Kasumi-1 (cell line): ENCODE results near the gene ALG3.
"Not testable (repeated sequence)": the region's sequence is repeated elsewhere in the genome, so short reads cannot be mapped to it uniquely, and the experiment has no call there.

Source experiments
- DNase-seq, 2 experiments: peaks; one replicate each; lab custom pipeline; 2025; lab: John Stamatoyannopoulos, UW

Gene ALG3

GRCh38 chr3:184248454-184249411 lies at the start of gene ALG3:
Gene ALG3, minus strand, starts transcription at chr3:184248962. Its CDS starts 22 bp downstream, at chr3:184248940.
- peak; percentile 61 to 66 for DNase-seq

GRCh38 chr3:184296616-184297015 lies 47.9 kb upstream of the ALG3 start:
- no peak for DNase-seq

GRCh38 chr3:184295771-184296170 lies 47.0 kb upstream of the ALG3 start:
- DNase-seq, result no peak

GRCh38 chr3:184291738-184292445 lies 43.1 kb upstream of the ALG3 start:
- no peak for DNase-seq

- DNase-seq, result no peak
Observed at GRCh38 chr3:184291044-184291737, 42.4 kb upstream of the ALG3 start.

GRCh38 chr3:184290331-184290730 lies 41.6 kb upstream of the ALG3 start:
- DNase-seq, result no peak

GRCh38 chr3:184289426-184289938 lies 40.7 kb upstream of the ALG3 start:
- peak; percentile 68 to 72 for DNase-seq

GRCh38 chr3:184284696-184285095 lies 35.9 kb upstream of the ALG3 start:
- peak; percentile 59 to 62 for DNase-seq

GRCh38 chr3:184283681-184284080 lies 34.9 kb upstream of the ALG3 start:
- no peak for DNase-seq

GRCh38 chr3:184282941-184283340 lies 34.2 kb upstream of the ALG3 start:
- no peak for DNase-seq

- DNase-seq, result no peak
Observed at GRCh38 chr3:184277366-184277765, 28.6 kb upstream of the ALG3 start.

- no peak for DNase-seq
Observed at GRCh38 chr3:184275961-184276910, 27.5 kb upstream of the ALG3 start, which contains the start of gene ECE2. Gene ECE2, plus strand, starts transcription at chr3:184276022. Its CDS starts 132 bp downstream, at chr3:184276154.

- no peak for DNase-seq
Observed at GRCh38 chr3:184275381-184275701, 26.6 kb upstream of the ALG3 start.

GRCh38 chr3:184272269-184272668 lies 23.5 kb upstream of the ALG3 start:
- DNase-seq, result no peak

GRCh38 chr3:184267249-184267648 lies 18.5 kb upstream of the ALG3 start:
- not testable (repeated sequence) for DNase-seq

- DNase-seq, result no peak
Observed at GRCh38 chr3:184262764-184263179, 14.0 kb upstream of the ALG3 start.

- DNase-seq, result peak; percentile 20 to 29
Observed at GRCh38 chr3:184261854-184262763, 13.3 kb upstream of the ALG3 start.

GRCh38 chr3:184261270-184261853 lies 12.6 kb upstream of the ALG3 start, which contains the start of gene CAMK2N2:
Gene CAMK2N2, minus strand, starts transcription at chr3:184261553. Its CDS starts 268 bp downstream, at chr3:184261285.
- peak; percentile 23 to 26 for DNase-seq

- DNase-seq, result no peak
Observed at GRCh38 chr3:184260724-184261269, 12.0 kb upstream of the ALG3 start.
